HepG2 (cell line): ENCODE data around the gene SLC38A3. TPM values are rescaled to one million over a fixed set of nuclear protein-coding genes. Genes with fewer than 3 reads are reported as not detected.

Experiments used
- CC2D1A ChIP-seq: sonication (generic); formaldehyde crosslinking; IDR thresholded peaks from 2 replicates; pipeline ENCODE4 v1.8.1; 2023; ENCODE audit warnings: mild to moderate bottlenecking, missing genetic modification reagents
- NFKB2 ChIP-seq: sonication (generic); formaldehyde crosslinking; IDR thresholded peaks from 2 replicates; pipeline ENCODE4 v1.4.0; 2020; ENCODE audit warnings: missing genetic modification reagents, borderline replicate concordance
- TAF15 ChIP-seq: fragments of 200-400 bp; formaldehyde crosslinking; IDR thresholded peaks from one replicate; pipeline ENCODE4 v1.6.1; 2018; ENCODE audit warnings: mild to moderate bottlenecking, low read depth, low read length; ENCODE audit not compliant: poor library complexity, severe bottlenecking
- polyA plus RNA-seq, 8 experiments: library from polyadenylated mRNA; depleted of rRNA in 3 of 8; stranded (reverse) in 7 of 8; unstranded in 1 of 8; fragments of >200 nt; fragmentation: Illumina TruSeq in 4 of 8; extraction: Trizol in 4 of 8; gene quantifications; 2 replicates each; pipeline versions ENCODE4 v1.2.1 to v1.2.3, GENCODE V29; 2011 to 2016; ENCODE audit warnings: low read depth in 4 of 8, missing spikeins in 1 of 8, mixed read lengths in 1 of 8; ENCODE audit not compliant: insufficient read depth in 1 of 8
- total RNA-seq, 5 experiments: library from RNA; depleted of rRNA; stranded (reverse); fragments of >200 nt; fragmentation: Illumina TruSeq; extraction: Trizol; gene quantifications; 2 replicates each; pipeline ENCODE4 v1.2.3, GENCODE V29; 2016; ENCODE audit warnings: low read depth in 1 of 5
- TF ChIP-seq, protein P1 (sequence below): sonication (generic); formaldehyde crosslinking; IDR thresholded peaks from 2 replicates; pipeline ENCODE4 v1.4.0; 2020; ENCODE audit warnings: missing genetic modification reagents, borderline replicate concordance
- TF ChIP-seq, protein P2 (sequence below): IDR thresholded peaks from 2 replicates; pipeline ENCODE4 v1.6.1; 2016; ENCODE audit warnings: low read depth
- TF ChIP-seq, protein P3 (sequence below): sonication (generic); formaldehyde crosslinking; IDR thresholded peaks from one replicate; pipeline ENCODE4 v1.5.1; 2020; ENCODE audit warnings: mild to moderate bottlenecking, missing genetic modification reagents; ENCODE audit errors: not compliant biosample characterization
- TF ChIP-seq, protein P4 (sequence below): sonication (generic); formaldehyde crosslinking; IDR thresholded peaks from 2 replicates; pipeline ENCODE4 v1.4.0; 2020; ENCODE audit warnings: missing genetic modification reagents, mild to moderate bottlenecking, borderline replicate concordance
- TF ChIP-seq, protein P5 (sequence below): IDR thresholded peaks from 2 replicates; pipeline ENCODE4 v1.6.1; 2016; ENCODE audit warnings: missing compliant biosample characterization, missing genetic modification reagents, borderline replicate concordance

SLC38A3 gene
- total and polyA plus RNA-seq, 2 of the 13 experiments (the other 11 are each of a cell fraction or from before 2014, with no cell fraction given), result 29.8 to 164 TPM

DNA sequence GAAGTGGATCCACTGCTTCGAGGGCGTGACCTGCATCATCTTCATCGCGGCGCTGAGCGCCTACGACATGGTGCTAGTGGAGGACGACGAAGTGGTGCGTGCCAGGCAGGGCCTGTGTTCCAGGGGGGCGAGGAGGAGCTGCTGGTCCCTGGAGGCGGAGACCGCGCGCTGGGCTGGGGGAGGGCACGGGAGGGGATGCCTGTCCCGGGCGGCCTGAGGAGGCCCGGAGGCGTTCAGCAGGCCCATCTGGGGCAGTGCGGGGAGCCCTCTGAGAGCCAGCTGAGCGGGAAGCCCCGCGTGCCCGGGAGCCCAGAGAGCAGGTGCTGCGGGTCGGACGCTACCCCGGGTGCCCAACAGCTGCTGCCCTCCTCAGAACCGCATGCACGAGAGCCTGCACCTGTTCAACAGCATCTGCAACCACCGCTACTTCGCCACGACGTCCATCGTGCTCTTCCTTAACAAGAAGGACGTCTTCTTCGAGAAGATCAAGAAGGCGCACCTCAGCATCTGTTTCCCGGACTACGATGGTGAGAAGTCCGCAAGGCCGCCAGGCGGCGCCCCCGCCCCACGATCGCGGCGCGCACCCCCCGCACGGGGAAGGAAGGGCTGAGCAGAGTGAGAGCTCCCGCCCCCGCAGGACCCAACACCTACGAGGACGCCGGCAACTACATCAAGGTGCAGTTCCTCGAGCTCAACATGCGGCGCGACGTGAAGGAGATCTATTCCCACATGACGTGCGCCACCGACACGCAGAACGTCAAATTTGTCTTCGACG is 10.8 kb upstream of the SLC38A3 start (continued):
- TF ChIP-seq, protein P1, sequence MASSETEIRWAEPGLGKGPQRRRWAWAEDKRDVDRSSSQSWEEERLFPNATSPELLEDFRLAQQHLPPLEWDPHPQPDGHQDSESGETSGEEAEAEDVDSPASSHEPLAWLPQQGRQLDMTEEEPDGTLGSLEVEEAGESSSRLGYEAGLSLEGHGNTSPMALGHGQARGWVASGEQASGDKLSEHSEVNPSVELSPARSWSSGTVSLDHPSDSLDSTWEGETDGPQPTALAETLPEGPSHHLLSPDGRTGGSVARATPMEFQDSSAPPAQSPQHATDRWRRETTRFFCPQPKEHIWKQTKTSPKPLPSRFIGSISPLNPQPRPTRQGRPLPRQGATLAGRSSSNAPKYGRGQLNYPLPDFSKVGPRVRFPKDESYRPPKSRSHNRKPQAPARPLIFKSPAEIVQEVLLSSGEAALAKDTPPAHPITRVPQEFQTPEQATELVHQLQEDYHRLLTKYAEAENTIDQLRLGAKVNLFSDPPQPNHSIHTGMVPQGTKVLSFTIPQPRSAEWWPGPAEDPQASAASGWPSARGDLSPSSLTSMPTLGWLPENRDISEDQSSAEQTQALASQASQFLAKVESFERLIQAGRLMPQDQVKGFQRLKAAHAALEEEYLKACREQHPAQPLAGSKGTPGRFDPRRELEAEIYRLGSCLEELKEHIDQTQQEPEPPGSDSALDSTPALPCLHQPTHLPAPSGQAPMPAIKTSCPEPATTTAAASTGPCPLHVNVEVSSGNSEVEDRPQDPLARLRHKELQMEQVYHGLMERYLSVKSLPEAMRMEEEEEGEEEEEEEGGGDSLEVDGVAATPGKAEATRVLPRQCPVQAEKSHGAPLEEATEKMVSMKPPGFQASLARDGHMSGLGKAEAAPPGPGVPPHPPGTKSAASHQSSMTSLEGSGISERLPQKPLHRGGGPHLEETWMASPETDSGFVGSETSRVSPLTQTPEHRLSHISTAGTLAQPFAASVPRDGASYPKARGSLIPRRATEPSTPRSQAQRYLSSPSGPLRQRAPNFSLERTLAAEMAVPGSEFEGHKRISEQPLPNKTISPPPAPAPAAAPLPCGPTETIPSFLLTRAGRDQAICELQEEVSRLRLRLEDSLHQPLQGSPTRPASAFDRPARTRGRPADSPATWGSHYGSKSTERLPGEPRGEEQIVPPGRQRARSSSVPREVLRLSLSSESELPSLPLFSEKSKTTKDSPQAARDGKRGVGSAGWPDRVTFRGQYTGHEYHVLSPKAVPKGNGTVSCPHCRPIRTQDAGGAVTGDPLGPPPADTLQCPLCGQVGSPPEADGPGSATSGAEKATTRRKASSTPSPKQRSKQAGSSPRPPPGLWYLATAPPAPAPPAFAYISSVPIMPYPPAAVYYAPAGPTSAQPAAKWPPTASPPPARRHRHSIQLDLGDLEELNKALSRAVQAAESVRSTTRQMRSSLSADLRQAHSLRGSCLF (CRISPR knock-in tag), result no peak
- TF ChIP-seq, protein P2, sequence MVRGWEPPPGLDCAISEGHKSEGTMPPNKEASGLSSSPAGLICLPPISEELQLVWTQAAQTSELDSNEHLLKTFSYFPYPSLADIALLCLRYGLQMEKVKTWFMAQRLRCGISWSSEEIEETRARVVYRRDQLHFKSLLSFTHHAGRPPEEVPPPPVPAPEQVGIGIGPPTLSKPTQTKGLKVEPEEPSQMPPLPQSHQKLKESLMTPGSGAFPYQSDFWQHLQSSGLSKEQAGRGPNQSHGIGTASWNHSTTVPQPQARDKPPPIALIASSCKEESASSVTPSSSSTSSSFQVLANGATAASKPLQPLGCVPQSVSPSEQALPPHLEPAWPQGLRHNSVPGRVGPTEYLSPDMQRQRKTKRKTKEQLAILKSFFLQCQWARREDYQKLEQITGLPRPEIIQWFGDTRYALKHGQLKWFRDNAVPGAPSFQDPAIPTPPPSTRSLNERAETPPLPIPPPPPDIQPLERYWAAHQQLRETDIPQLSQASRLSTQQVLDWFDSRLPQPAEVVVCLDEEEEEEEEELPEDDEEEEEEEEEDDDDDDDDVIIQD (CRISPR knock-in tag), result 0 out of 2 replicates have a peak, but pooled peaks have one; percentile 8
- TF ChIP-seq, protein P3, sequence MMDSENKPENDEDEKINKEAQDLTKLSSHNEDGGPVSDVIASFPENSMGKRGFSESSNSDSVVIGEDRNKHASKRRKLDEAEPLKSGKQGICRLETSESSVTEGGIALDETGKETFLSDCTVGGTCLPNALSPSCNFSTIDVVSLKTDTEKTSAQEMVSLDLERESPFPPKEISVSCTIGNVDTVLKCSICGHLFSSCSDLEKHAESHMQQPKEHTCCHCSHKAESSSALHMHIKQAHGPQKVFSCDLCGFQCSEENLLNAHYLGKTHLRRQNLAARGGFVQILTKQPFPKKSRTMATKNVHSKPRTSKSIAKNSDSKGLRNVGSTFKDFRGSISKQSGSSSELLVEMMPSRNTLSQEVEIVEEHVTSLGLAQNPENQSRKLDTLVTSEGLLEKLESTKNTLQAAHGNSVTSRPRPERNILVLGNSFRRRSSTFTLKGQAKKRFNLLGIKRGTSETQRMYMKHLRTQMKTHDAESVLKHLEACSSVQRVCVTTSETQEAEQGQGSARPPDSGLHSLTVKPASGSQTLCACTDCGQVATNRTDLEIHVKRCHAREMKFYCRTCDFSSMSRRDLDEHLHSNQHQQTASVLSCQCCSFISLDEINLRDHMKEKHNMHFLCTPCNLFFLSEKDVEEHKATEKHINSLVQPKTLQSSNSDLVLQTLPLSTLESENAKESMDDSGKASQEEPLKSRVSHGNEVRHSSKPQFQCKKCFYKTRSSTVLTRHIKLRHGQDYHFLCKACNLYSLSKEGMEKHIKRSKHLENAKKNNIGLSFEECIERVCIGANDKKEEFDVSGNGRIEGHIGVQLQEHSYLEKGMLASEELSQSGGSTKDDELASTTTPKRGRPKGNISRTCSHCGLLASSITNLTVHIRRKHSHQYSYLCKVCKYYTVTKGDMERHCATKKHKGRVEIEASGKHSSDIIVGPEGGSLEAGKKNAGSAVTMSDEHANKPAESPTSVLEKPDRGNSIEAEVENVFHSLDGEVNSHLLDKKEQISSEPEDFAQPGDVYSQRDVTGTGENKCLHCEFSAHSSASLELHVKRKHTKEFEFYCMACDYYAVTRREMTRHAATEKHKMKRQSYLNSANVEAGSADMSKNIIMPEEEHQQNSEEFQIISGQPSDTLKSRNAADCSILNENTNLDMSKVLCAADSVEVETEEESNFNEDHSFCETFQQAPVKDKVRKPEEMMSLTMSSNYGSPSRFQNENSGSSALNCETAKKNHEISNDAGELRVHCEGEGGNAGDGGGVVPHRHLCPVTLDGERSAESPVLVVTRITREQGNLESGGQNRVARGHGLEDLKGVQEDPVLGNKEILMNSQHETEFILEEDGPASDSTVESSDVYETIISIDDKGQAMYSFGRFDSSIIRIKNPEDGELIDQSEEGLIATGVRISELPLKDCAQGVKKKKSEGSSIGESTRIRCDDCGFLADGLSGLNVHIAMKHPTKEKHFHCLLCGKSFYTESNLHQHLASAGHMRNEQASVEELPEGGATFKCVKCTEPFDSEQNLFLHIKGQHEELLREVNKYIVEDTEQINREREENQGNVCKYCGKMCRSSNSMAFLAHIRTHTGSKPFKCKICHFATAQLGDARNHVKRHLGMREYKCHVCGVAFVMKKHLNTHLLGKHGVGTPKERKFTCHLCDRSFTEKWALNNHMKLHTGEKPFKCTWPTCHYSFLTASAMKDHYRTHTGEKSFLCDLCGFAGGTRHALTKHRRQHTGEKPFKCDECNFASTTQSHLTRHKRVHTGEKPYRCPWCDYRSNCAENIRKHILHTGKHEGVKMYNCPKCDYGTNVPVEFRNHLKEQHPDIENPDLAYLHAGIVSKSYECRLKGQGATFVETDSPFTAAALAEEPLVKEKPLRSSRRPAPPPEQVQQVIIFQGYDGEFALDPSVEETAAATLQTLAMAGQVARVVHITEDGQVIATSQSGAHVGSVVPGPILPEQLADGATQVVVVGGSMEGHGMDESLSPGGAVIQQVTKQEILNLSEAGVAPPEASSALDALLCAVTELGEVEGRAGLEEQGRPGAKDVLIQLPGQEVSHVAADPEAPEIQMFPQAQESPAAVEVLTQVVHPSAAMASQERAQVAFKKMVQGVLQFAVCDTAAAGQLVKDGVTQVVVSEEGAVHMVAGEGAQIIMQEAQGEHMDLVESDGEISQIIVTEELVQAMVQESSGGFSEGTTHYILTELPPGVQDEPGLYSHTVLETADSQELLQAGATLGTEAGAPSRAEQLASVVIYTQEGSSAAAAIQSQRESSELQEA, result no peak
- TF ChIP-seq TAF15 (peak; percentile 41), CC2D1A (CRISPR knock-in tag) (0 out of 2 replicates have a peak, but pooled peaks have one; percentile 53), NFKB2 (CRISPR knock-in tag) (0 out of 2 replicates have a peak, but pooled peaks have one; percentile 80)
- TF ChIP-seq, protein P4, sequence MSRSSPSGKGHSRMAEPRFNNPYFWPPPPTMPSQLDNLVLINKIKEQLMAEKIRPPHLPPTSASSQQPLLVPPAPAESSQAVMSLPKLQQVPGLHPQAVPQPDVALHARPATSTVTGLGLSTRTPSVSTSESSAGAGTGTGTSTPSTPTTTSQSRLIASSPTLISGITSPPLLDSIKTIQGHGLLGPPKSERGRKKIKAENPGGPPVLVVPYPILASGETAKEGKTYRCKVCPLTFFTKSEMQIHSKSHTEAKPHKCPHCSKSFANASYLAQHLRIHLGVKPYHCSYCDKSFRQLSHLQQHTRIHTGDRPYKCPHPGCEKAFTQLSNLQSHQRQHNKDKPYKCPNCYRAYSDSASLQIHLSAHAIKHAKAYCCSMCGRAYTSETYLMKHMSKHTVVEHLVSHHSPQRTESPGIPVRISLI (CRISPR knock-in tag), result peak; percentile 55; the same call in 1 of the 2 replicates
- TF ChIP-seq, protein P5, sequence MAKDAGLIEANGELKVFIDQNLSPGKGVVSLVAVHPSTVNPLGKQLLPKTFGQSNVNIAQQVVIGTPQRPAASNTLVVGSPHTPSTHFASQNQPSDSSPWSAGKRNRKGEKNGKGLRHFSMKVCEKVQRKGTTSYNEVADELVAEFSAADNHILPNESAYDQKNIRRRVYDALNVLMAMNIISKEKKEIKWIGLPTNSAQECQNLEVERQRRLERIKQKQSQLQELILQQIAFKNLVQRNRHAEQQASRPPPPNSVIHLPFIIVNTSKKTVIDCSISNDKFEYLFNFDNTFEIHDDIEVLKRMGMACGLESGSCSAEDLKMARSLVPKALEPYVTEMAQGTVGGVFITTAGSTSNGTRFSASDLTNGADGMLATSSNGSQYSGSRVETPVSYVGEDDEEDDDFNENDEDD (CRISPR knock-in tag), result peak; percentile 57; the same call in 1 of the 2 replicates
